ENCODE measurements around the gene RSL1D1. TPM values are rescaled to one million over a fixed set of nuclear protein-coding genes. Genes with fewer than 3 reads are reported as not detected.

RSL1D1 gene
- total and polyA plus RNA-seq, 9 of the 15 experiments (the other 6 are each of a cell fraction or from before 2014, with no cell fraction given), result 259 to 753 (median 373) TPM

GRCh38 chr16:11793840-11794239 lies 57.5 kb downstream of the RSL1D1 start:
- H4K20me1 ChIP-seq (replicated peaks; ENCODE audit: control insufficient read depth, insufficient read depth, low read length), result peaks cover 21% of the 10 kb centered on the region
- intact Hi-C loops (cut with micrococcal nuclease), result no loop called here
- peak overlapping the region; percentile 22; the same call in 1 of the 3 replicates for H3K27ac ChIP-seq (ENCODE audit: extremely low read depth, low read depth, low read length)
- peak overlapping the region; percentile 9; the same call in 1 of the 2 replicates for H3K4me2 ChIP-seq (ENCODE audit: insufficient read depth, low read length)
- peaks cover 95% of the 10 kb centered on the region for H3K79me2 ChIP-seq (ENCODE audit: control insufficient read depth, insufficient read depth, low read length)
- CTCF ChIA-PET (ENCODE audit: low intra/inter-chr PET ratio), result no interaction called here
- no peaks in the 10 kb centered on the region for H3K9me3 ChIP-seq (replicated peaks; ENCODE audit: control insufficient read depth, insufficient read depth, low read depth, low read length)
- FAIRE-seq (peak; percentile 83), DNase-seq (ENCODE audit: extremely low read depth in 1 of 4, low spot score in 3 of 4) (peak; percentile 51 to 73 (median 60)), ATAC-seq (0 out of 3 replicates have a peak, but pooled peaks have one; percentile 9)
- H3K9me1 ChIP-seq (ENCODE audit: control insufficient read depth, insufficient read depth, low read length), result peaks cover 9% of the 10 kb centered on the region
- no peak overlapping the region for H3K4me3 ChIP-seq
- POLR2A ChIA-PET, result interaction anchor here (0.6 to 0.9 kb wide), 4 partner anchors 15 to 51 kb away, joined by 3 to 4 read pairs (median 4); no protein-coding TSS in a partner anchor
- peaks cover 43% of the 10 kb centered on the region for H3K36me3 ChIP-seq (ENCODE audit: control insufficient read depth, insufficient read depth, low read length)
- no peak overlapping the region for H2AFZ ChIP-seq (ENCODE audit: low read depth, low read length)
- peak overlapping the region; percentile 2 to 4; a peak in 1 of 4 replicates for H3K9ac ChIP-seq (ENCODE audit: insufficient read depth in 1 of 2, low read depth in 2 of 2, low read length in 2 of 2)
- WGBS (ENCODE audit: insufficient coverage, low coverage, missing lambda C conversion rate), result under 1% methylated on average over 7 of the region's 7 CpGs
- no TSS peak for BruUV-seq (replicated peaks)
- in situ Hi-C loops (cut with MboI), result no loop called here
- peaks cover 27 to 30% of the 10 kb centered on the region in 2 experiments for H3K4me1 ChIP-seq (replicated peaks in 1 of 2; ENCODE audit: control insufficient read depth in 2 of 2, insufficient read depth in 2 of 2, low read length in 2 of 2)
- no peaks in the 10 kb centered on the region for H3K27me3 ChIP-seq (ENCODE audit: control insufficient read depth in 2 of 2, insufficient read depth in 2 of 2, low read length in 2 of 2)
- TF ChIP-seq CBFA2T3 (IDR thresholded peaks at IDR 0.05) (peak; percentile 48), ZNF280A (IDR thresholded peaks at IDR 0.05; ENCODE audit: low read depth, partially characterized antibody) (no peak), POLR2AphosphoS5 (IDR thresholded peaks at IDR 0.05; ENCODE audit: control insufficient read depth, insufficient read depth, low read depth, low read length) (peak; percentile 15; the same call in 1 of the 2 replicates), CXXC5 (CRISPR knock-in tag; IDR thresholded peaks at IDR 0.05) (peak; percentile 24; the same call in 1 of the 2 replicates), SNAPC5 (CRISPR knock-in tag; IDR thresholded peaks at IDR 0.05) (no peak), ZNF197 (CRISPR knock-in tag; IDR thresholded peaks at IDR 0.05; ENCODE audit: low read depth) (no peak), TEAD4 (IDR thresholded peaks at IDR 0.05; ENCODE audit: low read length) (peak; percentile 28; the same call in 1 of the 2 replicates), TEAD4 (CRISPR knock-in tag; IDR thresholded peaks at IDR 0.05; ENCODE audit: borderline replicate concordance) (no peak), NR4A1 (CRISPR knock-in tag; IDR thresholded peaks at IDR 0.05) (no peak), NR4A1 (tag; IDR thresholded peaks at IDR 0.05) (no peak), RCOR1 (IDR thresholded peaks at IDR 0.05; ENCODE audit: borderline replicate concordance in 1 of 2, low read depth in 2 of 2, low read length in 2 of 2) (0 out of 4 replicates have a peak, but pooled peaks of 1 of the 2 experiments have one; percentile 33), ZNF12 (CRISPR knock-in tag; IDR thresholded peaks at IDR 0.05) (no peak), ATF4 (CRISPR knock-in tag; IDR thresholded peaks at IDR 0.05) (no peak), MEIS2 (IDR thresholded peaks at IDR 0.05; ENCODE audit: partially characterized antibody) (peak; percentile 72), IRF1 (CRISPR knock-in tag; IDR thresholded peaks at IDR 0.05; ENCODE audit: borderline replicate concordance) (no peak), EGR1 (conservative IDR thresholded peaks at IDR 0.05) (peak; percentile 58), HMBOX1 (IDR thresholded peaks at IDR 0.05) (no peak), RBM22 (IDR thresholded peaks at IDR 0.05; ENCODE audit: low read depth, low read length, poor library complexity, severe bottlenecking) (no peak), DPF2 (IDR thresholded peaks at IDR 0.05) (peak; percentile 38; the same call in 1 of the 2 replicates)

Measured in K562 (cell line).